ENCODE measurements around the gene TRAF3. TPM values are rescaled to one million over a fixed set of nuclear protein-coding genes. Genes with fewer than 3 reads are reported as not detected.
A peak's percentile ranks its signal among the peaks of the same experiment; 100 is the strongest.

The TRAF3 gene
- 13.1 TPM for polyA plus RNA-seq (ENCODE audit: insufficient read length)

GRCh38 chr14:102776761-102777710 is at the start of gene TRAF3:
TSS of gene TRAF3 (plus strand) at chr14:102777449. CDS start at chr14:102870202, 92,753 bp downstream.
- DNase-seq: peak; percentile 81

GRCh38 chr14:102728501-102728900 is 48.7 kb upstream of the TRAF3 start:
- DNase-seq: no peak

- no peak for DNase-seq
Measured at GRCh38 chr14:102729268-102729667, 48.0 kb upstream of the TRAF3 start.

- DNase-seq: no peak
Measured at GRCh38 chr14:102729825-102730224, 47.4 kb upstream of the TRAF3 start.

GRCh38 chr14:102731101-102731870 is 46.0 kb upstream of the TRAF3 start:
- no peak for DNase-seq

GRCh38 chr14:102731871-102732800 is 45.1 kb upstream of the TRAF3 start:
- no peak for DNase-seq

GRCh38 chr14:102732924-102733323 is 44.3 kb upstream of the TRAF3 start:
- DNase-seq: no peak

- DNase-seq: no peak
Measured at GRCh38 chr14:102733326-102733725, 43.9 kb upstream of the TRAF3 start.

- no peak for DNase-seq
Measured at GRCh38 chr14:102734436-102734835, 42.8 kb upstream of the TRAF3 start.

GRCh38 chr14:102736956-102737355 is 40.3 kb upstream of the TRAF3 start:
- no peak for DNase-seq

- no peak for DNase-seq
Measured at GRCh38 chr14:102737402-102738372, 39.6 kb upstream of the TRAF3 start.

- DNase-seq: no peak
Measured at GRCh38 chr14:102738373-102739189, 38.7 kb upstream of the TRAF3 start.

- DNase-seq: no peak
Measured at GRCh38 chr14:102739190-102739469, 38.1 kb upstream of the TRAF3 start.

GRCh38 chr14:102746634-102747438 is 30.4 kb upstream of the TRAF3 start:
- no peak for DNase-seq

GRCh38 chr14:102748806-102749205 is 28.4 kb upstream of the TRAF3 start:
- DNase-seq: no peak

- no peak for DNase-seq
Measured at GRCh38 chr14:102749393-102750305, 27.6 kb upstream of the TRAF3 start.

- no peak for DNase-seq
Measured at GRCh38 chr14:102750376-102750775, 26.9 kb upstream of the TRAF3 start.

GRCh38 chr14:102751088-102751487 is 26.2 kb upstream of the TRAF3 start:
- DNase-seq: no peak

Data from hindlimb muscle (tissue), 1 donor.